HG02759 (cell line): Measurements from ENCODE around the gene CMC4.
A peak's percentile ranks its signal among the peaks of the same experiment; 100 is the strongest.

ENCODE experiments used
- ATAC-seq: cut with Tn5 transposase; IDR thresholded peaks from one replicate; pipeline ENCODE4 v1.9.1; 2021; ENCODE audit warnings: mild to moderate bottlenecking, moderate library complexity; ENCODE audit not compliant: unreplicated experiment

CMC4 gene, protein sequence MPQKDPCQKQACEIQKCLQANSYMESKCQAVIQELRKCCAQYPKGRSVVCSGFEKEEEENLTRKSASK

DNA sequence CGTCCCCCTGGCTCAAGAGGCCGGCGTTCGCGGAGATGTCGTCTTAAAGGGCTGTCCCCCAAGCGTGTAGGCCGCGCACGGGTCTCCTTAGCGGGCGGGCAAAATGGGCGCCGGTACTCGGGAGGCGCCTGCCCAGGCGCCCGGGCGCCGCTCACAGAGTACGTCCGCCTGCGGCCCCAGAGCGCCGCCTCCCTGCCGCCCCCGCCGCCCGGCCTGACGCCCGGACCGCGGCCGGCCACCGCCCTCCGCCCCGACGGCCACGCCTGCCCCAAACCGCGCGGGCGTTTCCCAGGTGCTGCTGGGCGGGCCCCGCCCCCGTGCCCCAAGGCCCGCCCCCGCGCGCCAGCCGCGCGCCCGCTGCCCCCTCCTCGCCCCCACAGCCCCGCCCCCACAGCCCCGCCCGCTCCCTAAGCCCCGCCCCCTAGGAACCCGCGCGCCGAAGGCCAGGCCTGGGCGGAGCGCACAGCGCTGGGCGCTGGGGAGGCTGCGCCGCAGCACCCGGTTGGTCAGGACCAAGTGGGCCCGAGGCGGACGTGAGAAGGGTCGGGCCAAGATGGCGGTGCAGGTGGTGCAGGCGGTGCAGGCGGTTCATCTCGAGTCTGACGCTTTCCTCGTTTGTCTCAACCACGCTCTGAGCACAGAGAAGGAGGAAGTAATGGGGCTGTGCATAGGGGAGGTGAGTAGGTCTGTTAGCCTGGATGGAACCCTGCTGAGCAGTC is at the start of gene CMC4, which contains the start of the genes BRCC3 and MTCP1:
Gene CMC4 (minus strand): TSS at position 162 of the 719 bp plus-strand sequence. CDS start 7,113 bp downstream, outside the sequence.
Gene BRCC3 (plus strand): TSS at position 534 of the 719 bp plus-strand sequence. CDS start 20 bp downstream, at position 554.
Gene MTCP1 (minus strand): TSS at position 162 of the 719 bp plus-strand sequence. CDS start 5,126 bp downstream, outside the sequence.
- ATAC-seq: peak; percentile 92

DNA sequence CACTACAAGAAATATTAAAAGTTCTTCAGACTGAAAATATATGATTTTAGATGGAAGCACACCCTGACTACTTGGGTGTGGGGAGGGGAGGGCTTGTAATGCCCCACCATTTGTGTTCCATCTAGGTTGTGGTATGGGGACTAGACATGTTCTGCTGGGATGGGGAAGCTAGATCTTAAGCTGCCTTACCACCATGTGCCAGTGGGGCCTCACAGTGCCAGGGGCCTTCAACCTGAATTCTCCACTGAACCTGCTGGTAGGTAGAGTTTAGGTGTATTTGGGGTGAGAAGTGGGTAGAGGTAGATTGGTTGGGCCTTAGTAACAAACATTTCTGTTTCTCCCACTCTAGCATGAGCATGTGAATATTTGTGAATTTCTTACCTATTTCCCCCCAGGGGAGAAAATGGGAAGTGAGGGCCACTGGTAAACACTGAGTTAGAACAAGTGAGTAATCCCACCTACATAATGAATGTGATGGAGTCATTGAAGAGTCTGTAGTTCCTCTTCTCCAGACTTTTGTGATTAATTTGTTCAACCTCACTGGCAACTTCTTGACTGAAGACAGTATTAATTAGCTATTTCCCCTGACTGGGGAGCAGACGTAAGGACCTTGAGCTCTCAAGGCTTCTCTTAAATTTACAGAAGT is 44.4 kb upstream of the CMC4 start:
- ATAC-seq: no peak

DNA sequence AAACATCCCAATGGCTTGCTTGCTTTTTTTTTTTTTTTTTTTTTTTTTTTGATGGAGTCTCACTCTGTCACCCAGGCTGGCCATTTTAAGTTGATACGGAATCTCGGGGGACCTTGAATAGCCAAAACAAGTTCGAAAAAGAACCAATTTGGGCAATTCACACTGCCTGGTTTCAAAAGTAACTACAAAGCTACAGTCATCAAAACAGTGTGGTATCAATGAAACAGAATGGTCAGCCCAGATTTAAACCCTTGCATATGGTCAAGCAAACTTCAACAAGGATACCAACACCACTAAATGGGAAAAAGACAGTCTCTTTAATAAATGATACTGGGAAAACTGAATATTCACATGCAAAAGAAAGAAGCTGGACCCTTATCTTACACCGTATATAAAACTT is 42.2 kb upstream of the CMC4 start:
- no peak for ATAC-seq

DNA sequence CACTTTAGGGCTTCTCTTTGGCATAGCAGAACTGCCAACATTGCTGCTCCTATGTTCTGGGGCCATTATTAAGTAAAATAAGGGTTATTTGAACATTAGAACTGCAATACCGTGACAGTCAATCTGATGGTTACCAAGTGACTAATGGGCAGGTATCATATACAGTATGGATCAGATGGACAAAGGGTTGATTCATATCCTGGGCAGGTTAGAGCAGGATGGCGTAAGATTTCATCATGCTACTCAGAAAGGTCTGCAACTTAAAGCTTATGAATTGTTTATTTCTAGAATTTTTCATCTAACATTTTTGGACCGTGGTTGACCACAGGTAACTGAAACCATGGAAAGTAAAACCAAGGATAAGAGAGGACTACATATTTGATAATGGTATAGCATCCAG is 41.2 kb upstream of the CMC4 start:
- no peak for ATAC-seq

DNA sequence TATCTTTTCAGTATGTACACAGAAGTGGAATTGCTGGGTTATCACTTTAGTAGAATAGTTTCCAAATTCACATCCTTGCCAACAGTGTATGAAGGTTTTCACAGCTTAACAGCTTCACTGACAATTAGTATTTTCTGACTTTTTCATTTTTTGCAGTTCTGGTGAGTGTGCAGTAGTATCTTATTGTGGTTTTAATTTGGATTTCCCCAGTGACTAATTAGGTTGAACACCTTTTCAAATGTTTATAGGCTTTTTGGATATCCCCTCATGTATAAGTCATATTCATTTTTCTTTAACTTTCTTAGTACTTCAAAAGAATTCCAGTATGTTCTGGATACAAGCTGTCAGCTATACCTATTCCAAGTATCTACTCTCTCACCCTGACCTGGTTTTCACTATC is 37.5 kb upstream of the CMC4 start:
- no peak for ATAC-seq

DNA sequence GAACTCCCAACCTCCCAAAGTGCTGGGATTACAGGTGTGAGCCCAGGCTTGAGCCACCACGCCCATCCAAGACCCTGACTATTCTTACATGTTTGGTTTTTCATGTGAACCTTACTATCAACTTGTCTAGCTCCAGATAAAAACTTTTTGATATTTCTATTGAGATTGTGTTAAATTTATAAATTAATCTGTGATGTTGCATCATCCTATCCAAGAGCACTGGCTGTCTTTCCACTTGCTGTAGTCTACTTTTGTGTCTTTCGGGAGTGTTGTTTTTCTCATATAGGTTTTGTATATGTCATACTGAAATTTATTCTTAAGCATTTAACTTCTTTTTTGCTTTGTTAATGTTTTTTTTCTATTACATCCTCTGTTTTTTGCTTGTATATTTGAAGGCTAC is 35.0 kb upstream of the CMC4 start:
- ATAC-seq: no peak

DNA sequence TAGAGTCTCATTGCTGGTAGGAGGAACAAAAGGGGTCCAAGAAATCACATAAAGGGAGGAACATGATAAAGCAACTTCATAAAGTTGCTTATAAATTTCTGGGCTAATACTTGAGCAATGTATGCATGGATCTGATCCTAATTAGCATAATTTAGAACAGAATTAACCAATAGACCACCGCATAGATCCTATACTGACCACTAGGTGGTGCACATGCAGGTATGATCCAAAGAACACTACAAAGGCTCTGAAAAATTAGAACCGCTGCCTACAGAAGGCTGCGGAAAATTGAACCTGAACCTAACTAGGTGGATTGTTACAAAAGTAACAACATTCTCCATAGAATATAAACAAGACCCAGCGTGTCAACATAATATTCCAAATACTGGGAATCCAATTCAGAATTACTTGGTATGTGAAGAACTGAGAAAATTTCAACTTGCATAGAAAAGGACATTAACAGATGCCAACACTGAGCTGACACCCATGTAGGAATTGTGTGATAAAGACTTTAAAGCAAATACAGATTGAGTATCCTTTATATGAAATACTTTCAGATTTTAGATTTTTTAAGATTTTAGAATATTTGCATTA is 23.6 kb upstream of the CMC4 start:
- ATAC-seq: no peak

DNA sequence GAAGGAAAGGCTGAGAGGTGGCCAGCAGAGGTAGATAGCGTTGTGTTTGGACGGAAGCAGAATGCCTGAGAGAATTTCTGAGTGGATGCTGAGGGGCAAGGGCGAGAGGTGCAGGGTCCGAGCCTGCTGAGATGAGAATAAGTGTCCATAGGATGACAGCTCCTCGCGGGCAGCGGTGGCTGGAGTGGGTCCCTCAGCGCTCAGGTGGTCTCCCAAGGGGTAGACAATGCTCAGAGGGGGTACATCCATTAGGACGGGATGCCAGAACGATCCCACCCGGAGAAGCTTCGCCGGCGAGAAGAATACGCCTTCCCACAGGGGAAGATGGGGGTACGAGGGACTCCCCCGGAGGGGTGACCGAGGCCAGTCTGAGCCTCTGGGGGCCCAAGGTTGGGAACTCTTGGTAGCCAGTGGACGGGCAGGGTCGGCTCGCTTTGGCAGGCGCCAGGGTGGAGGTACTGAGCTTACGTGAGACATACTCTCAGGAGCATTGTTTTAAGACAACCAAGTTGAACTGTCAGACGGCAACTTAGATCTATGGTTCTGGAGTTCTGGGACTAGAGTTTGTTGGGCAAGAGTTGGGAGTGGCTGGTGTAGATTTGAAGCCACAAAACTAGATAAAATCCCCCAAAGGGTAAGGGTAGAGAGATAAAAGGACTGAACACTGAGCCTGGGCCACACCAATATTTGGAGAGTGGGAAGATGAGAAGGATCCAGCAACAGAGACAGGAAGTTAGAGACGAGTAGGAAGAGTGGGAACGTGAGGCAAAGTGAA is 16.2 kb upstream of the CMC4 start:
- no peak for ATAC-seq

DNA sequence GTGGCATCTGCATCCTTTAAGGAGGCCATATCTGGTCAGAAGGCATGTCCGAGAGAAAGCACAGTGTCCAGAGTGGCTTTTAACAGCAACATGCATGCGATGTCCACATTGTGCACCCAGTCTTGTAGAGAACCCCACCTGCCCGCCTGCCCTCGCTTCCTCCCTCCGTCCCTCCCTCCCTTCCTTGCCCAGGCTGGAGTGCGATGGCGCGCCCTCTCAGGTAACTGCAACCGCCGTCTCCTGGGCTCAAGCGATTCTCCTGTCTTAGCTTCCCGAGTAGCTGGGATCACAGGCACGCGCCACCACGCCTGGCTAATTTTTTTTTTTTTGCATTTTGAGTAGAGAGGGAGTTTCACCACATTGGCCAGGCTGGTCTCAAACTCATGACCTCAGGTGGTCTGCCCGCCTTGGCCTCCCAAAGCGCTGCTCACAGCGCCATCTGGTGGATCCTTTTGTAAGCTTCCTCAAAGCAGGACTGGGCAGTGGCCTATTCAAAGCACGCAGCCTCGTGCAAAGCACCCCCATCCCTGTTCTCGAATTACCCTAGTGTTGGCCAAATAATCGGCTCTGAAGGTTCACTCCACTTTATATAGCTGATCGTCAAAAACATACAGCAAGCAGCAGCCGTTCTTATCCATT is 15.4 kb upstream of the CMC4 start:
- no peak for ATAC-seq

DNA sequence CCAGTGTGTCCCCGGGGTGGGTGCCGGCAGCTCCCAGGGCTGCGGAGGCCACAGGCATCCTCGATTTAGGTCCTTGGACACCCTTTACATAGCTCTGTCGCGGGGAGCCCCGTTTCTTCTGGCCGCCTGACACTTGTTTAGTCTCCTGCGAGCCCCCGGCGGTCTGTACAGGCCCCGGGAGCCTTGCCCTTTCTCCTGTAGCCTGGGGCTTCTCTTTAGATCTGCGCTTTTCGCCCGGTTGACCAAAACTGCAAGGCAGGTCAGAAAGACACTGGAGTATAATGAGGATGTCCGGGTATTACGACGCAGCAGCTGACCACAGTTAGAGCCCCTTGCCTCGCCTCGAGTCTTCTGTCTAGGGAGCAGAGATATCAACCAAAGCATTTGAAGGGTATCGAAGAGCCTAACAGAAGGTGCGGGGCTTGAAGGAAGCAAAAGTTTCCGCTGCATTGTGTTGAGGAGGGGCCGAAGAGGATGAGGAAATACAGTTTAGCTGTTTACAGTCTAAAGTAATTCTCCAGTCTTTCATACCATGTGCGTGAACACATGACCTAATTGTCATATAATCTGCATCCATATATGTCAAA is 851 bp upstream of the CMC4 start:
- ATAC-seq: peak; percentile 16

DNA sequence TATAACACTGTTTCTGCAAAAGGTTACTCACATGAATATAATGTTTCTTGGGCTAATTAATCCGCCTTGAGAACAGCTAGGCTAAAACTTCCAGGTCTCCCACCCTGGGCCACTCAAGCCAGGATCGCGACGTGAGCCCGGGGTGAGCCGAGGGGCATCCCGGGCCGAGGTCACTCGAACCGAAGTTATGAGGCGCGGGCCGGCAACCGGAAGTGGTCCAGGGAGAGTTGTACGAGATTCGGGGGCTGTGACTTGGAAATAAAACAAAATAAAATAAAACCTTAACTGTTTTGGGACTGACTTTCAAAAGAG is 317 bp downstream of the CMC4 start:
- ATAC-seq: peak; percentile 24

DNA sequence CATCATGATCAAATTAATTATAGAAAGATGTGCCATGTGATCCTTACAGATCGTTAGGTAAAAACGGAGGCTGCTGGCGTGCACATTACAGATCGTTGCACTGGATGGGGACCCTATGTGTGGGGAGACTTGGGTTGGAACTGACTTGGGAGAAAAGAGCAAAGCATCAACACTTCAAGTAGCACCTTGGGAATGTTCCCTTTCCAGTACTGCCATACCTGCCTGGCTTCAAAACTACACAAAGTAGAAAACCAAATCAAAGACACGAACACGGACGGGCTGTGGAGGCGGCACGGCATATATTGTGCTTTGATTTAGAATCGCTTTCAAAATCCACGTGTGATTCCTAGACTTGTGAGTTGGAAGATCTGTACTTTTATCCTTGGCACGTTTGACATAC is 898 bp downstream of the CMC4 start:
- ATAC-seq: no peak

DNA sequence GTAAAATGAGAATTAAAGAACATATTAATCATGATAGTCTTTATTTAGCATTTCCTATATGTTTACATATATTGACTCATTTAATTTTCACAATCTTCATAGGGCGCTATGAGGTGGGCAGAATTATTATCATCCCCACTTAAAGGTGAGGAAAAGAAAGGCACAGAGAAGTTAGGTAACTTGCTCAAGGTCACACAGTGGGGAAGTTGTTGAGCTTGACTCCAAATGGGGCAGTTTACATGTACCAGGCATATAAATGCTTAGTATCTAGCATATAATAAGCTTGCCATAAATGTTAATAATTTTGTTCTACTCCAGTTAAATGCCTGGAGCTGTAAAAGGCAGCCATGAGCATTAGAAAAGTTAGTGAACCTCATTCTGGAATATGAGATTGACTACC is 1.5 kb downstream of the CMC4 start:
- no peak for ATAC-seq

DNA sequence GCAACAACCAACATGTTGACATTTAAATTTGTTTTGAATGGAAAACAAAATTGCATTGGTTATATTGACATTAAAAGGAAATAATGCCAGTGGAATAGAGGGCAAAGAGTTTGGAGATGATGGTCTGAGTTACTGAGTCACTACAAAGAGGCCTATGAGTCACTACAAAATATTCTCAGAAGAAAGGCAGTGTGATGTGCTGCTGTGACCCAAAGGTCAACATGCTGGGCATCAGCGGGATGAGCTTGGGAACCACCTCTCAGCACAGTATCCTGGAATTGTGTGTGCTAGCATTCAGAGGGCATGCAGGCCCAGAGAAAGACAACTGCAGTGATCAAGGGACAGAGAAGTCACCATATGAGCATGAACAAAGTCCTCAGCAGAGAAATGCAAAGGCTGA is 2.8 kb downstream of the CMC4 start:
- no peak for ATAC-seq

DNA sequence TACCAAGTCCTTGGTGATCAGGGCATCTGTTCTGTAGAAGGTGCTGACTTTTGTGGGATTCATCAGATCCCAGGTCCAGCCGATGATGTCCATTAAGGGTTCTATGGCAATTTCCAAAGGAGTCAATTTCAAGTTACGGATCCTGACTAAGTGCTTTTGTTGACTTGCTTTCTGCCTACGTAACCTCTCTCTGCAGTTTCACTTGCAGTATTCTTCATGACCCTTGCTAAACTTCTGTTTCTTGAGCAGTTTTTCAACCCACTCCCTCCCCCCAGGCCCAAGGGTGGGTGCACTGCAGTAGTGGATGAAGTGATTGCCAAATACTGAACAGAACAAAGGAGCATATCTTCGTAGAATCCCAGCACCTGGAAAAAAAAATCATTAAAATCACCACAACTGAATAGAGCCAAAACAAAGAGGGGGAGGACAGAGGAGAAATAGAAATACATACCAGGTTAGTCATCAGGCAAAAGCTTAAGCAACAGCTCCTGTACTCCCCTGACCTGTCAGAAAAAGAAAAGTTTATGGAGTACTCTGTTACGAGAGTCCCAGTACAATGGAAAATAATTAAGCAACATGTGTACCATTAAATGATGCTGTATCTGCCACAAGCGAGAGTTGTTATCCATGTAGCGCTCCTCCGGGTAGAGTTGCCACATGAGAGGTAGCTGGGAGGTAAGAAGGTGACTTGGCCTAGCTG is 5.8 kb downstream of the CMC4 start:
- ATAC-seq: no peak

DNA sequence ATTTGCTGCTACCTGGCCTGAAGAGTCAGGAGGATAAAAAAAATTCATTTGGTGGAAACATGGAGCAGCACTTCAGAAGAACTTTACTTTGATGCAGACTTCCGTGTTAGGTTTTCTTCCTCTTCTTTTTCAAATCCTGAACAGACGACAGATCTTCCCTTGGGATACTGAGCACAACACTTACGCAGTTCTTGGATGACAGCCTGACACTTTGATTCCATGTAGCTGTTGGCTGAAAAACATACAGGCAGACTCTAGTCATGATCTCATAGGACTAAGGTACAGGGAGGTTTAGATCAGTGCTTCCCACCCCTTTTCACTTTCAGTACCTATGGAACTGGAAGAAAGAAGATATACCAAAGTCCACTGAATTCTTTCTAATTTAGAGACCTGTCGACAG is 9.2 kb downstream of the CMC4 start:
- ATAC-seq: no peak

DNA sequence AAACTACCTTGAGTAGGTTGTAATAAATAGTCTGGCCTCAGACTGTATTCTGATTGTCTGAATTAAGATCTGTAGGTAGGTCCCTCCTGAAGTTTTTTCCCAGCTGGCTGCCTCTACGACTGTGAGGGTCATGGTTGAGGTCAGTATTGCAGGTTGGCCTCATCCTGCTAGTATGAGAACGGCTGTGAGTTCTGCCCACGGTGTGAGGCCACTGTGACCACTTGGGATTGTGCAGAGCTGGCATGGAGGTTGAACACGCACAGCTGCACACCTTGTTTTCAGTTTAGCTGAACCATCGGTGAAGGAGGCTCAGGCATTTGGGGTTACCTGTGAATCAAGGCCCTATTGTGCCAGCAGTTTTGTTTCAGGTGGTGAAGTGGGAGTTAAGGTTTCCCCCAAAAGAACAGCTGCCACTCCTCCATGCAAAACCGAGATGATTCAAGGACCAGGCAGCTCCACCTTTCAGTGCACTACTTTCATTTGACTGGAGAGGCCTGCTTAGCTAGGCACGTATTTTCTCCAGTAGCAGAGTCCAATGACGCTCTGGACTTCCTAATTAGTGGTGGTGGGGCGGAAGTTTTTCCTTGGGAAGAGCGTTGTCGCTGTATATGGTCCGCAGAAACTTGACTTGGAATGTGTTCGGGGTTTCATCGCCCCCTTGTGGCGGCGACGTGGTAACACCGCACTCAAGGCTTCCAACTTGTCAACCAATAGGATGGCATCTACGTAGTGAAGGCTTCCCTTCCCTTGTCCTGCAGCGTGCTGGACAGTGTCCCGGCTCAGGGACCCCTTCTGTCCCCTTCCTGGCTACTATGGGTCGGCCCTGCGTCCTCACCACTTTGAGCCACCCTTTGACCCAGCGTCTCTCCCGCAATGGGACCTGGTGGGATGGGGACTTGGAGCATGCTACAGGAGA is 13.8 kb downstream of the CMC4 start:
- peak; percentile 73 for ATAC-seq

DNA sequence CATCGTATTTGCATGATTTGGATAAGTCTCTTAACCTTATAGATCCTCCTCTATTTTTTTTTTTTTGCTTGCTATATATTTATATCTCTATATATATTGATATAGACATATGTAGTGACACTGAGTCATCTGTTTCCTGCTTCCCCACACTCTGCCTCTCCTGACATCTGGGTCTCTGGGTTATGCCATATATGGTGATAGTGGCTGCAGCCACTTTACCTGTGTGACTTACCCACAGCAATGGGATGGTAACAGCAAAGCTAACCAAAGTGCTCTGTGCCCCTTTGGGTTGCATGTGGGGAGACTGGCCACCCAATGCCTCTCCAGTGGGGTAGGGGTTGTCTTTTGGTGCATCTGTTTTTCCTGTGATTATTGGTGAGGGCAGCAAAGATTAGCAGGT is 14.5 kb downstream of the CMC4 start:
- ATAC-seq: no peak

DNA sequence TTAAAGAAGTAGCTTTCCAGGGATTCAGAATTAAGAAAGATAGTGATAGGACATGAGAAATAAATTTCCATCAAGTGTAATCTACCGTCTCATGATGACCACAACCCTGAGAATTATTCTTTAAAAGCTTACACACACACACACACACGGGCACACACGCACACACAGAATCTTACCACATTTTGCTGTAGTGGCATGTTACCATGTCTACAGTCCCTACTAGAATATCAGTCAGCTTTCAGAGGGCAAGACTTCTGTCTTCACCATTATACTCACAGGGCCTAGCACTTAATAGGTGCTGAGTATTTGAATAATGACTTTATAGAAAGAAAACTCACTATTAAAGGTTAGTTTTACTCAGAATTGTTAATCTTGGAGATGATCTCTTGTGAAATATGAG is 15.4 kb downstream of the CMC4 start:
- ATAC-seq: no peak
